Activated CD4-positive, alpha-beta T cell treated with anti-CD3 and anti-CD28 coated beads for 4 hours (primary cell): ENCODE results near the gene HTR3E.
"Not testable (repeated sequence)": the region's sequence is repeated elsewhere in the genome, so short reads cannot be mapped to it uniquely, and the experiment has no call there.

ENCODE experiments used
- DNase-seq, 2 donors: peaks; one replicate each; pipeline ENCODE4 v3.0.0-alpha.2; 2020

Gene HTR3E, protein sequence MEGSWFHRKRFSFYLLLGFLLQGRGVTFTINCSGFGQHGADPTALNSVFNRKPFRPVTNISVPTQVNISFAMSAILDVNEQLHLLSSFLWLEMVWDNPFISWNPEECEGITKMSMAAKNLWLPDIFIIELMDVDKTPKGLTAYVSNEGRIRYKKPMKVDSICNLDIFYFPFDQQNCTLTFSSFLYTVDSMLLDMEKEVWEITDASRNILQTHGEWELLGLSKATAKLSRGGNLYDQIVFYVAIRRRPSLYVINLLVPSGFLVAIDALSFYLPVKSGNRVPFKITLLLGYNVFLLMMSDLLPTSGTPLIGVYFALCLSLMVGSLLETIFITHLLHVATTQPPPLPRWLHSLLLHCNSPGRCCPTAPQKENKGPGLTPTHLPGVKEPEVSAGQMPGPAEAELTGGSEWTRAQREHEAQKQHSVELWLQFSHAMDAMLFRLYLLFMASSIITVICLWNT

DNA sequence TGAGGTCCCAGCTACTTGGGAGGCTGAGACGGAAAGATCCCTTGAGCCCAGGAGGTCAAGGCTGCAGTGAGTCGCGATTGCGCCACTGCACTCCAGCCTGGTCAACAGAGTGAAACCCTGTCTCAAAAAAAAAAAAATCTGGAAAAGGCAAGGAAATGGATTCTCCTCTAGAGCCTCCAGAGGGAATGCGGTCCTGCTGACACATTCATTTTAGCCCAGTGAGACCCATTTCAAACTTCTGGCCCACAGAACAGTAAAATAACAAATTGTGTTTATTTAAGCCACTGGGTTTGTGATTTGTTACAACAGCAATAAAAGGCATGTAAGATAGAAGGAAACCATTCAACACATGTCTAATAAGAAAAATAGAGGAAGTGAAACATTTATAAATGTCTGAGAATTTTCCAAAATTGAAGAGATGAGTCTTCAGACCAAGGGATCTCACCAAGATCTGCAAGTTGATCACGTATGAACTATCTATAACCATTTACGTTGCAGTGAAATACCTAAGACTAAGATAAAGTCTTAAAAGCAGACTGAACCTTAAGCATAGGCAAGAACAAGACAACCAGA lies at the start of gene HTR3E:
TSS of gene HTR3E (plus strand) at position 254 of the 573 bp plus-strand sequence. CDS start 466 bp downstream, outside the sequence.
- no peak for DNase-seq

DNA sequence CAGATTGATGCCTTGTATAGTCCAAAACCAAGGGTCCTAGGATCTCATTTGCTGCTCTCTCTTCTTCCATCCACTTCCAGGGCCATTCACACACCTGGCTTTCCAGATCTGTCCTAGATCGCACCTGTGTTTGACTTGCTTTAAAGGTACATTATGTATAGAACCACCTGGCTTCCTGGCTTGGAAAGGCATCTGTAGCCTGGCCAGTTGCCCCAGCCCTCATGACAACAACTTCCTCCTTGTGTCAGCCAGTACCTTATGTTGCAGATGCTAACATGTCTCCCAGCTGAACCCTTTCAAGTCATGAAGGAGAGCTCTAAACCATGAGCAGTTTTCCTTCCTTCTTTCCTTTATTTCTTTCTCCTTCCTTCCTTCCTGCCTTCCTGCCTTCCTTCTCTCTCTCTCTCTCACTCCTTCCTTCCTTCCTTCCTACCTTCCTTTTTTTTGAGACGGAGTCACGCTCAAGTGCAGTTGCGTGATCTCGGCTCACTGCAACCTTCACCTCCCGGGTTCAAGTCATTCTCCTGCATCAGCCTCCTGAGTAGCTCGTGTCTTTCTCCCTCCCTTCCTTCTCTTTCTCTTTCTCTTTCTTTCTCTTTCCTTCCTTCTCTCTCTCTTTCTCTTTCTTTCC lies 46.5 kb upstream of the HTR3E start:
- no peak for DNase-seq

DNA sequence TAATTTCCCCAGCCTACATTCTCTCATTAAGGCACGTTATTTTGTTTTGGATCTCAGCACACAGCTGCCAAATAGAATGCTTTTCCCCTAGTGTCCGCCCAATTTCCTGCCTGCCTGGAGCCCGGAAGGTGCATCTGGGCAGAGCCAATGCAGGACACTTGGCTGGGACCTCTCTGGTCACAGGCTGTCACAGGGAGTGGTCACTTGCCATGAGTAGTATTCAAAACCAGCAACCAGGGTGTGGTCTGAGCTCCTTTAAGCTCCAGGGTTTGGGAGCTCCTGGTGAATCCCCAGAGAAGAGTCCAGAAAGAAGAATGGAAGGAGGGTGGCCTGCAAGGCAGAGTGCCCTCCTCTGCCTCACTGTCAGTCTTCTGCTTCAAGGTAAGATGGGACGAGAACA lies 44.1 kb upstream of the HTR3E start, which contains the start of gene HTR3C:
TSS of gene HTR3C (plus strand) at position 281 of the 400 bp plus-strand sequence. CDS start at position 315, 34 bp downstream.
- no peak for DNase-seq

DNA sequence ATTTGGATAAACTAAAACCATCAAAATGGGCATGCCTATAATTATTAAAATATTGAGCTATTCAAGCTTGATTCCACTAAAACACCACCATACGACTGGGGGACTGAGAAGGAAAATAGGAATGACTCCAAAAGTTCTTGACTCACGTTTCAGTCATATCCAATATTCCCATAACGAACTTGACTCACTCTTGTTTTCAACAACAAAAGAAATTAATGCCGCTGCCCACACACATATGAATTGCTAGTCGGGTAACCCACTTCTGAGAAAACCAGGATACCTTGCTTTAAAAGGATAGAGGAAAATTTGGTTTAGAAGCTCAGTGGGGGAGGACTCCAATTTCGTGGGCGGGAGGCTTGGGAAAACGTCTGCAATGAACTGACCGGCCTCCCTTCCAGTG lies 38.8 kb upstream of the HTR3E start:
- DNase-seq = no peak

DNA sequence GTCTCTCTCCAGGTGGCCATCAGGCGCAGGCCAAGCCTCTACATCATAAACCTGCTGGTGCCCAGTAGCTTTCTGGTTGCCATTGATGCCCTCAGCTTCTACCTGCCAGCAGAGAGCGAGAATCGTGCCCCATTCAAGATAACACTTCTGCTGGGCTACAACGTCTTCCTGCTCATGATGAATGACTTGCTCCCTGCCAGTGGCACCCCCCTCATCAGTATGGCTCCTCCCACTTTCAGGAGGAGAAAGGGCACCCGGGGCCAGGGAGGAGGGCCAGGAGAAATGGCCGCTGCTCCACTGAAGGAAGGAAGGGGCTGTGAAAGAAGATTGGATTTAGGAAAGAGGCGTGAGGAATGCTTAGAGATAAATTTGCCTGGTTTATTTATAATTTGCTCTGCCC lies 37.4 kb upstream of the HTR3E start:
- no peak for DNase-seq

DNA sequence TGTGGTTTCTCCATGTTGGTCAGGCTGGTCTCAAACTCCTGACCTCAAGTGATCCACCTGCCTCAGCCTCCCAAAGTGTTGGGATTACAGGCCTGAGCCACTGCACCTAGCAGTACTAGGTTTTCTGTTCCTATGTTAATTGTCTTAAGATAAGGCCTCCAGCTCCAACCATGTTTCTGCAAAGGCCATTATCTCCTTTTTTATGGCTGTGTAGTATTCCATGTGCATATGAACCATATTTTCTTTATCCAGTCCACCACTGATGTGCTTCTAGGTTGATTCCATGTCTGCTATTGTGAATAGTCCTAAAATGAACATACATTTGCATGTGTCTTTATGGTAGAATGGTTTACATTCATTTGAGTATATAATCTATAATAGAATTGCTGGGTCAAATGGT lies 34.2 kb upstream of the HTR3E start:
- no peak for DNase-seq

DNA sequence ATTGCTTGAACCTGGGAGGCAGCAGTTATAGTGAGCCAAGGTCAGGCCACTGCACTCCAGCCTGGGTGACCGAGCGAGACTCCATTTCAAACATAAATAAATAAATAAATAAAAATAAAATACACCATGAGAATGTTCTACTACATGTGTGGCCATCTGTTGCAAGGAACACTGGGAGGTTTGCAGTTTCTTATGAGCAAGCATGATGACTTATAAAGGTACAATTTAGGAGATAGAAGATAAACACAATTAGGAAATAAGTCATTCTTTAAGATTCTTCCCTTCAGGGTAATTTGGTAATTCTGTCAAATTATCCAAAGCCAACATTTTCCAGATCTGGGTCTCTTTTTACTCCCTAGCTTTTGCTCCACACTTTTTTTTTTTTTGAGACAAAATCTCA lies 30.7 kb upstream of the HTR3E start:
- DNase-seq = no peak

DNA sequence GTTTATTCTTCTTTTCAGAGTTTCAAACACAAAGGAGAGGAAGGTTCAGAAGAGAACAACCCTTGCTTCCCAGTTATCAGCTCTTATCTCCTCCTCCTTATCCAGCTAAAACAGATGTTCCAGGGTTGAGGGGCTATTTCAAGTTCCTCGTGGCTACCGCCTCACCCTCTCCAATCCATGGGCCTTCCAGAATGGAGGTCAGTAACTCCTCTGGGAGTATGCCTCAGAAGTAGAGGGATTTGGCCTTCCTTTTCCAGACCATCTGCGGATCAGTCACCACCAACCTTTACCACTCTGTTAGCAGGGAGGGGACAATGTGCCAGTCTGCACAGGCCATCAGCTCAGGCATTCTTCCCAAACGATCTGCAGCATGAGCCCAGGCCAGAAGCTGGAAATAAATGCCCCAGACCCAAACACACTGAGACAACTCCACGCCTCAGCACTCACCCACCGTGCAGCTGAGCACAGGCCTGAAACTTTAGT lies 29.2 kb upstream of the HTR3E start:
- DNase-seq = no peak

DNA sequence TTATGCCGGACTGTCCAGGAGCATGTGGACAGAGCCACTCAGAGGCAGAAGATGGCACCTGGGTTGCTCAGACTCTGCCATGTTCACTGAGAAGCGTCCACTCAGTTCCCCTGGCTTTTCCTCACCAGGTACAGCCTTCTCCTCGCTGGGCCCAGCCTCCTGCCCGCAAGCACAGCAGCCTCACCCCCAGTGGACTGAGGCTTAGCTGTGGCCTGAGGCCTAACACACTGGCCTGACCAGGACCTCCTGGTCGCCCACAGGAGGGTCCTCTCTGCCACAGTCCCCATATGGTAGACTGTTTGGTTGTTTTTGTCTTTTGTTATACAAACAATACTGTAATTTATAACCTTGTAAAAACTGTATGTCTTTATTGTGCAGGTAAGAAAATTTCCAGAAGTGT lies 28.5 kb upstream of the HTR3E start:
- no peak for DNase-seq

DNA sequence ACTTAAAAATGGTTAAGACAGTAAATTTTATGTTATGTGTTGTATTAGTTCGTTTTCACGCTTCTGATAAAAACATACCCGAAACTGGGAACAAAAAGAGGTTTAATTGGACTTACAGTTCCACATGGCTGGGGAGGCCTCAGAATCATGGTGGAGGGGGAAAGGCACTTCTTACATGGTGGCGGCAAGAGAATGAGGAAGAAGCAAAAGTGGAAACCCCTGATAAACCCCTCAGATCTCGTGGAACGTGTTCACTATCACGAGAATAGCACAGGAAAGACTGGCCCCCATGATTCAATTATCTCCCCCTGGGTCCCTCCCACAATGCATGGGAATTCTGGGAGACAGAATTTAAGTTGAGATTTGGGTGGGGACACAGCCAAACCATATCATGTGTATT lies 25.7 kb upstream of the HTR3E start:
- DNase-seq = not testable (repeated sequence)

DNA sequence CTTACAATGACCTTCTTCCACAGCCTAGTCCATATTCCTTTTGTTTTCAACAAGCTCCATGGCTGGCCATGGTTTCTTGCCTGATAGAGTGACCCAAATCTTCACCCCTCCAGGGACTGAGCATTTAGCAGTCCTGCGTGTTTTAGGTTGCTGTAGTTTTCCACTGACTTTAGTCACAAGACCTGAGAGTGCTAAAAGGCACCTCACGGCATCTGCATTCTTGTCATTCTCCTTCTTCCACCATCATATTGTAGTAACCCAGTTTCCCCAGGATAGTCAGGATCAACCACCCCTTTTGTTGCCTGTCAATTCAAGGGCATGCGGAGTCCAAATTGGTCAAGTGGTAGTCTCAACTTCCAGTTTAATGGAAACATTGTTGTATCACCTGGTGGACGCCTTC lies 23.2 kb upstream of the HTR3E start:
- DNase-seq = no peak

DNA sequence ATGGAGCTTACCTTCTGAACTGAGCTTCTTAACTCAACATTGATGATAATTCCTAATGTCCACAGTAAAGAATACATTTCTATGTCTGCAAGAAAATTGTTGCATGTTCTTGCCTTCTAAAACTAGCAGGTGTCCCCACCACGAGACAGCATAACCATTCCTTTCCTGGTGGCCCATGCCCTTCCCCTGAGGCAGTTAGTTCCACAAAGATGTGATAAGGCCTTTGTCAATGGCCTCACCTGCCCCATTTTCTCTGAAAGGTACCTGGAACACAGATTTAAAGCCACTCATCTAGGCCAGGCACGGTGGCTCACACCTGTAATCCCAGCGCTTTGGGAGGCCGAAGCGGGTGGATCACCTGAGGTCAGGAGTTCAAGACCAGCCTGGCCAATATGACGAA lies 21.0 kb upstream of the HTR3E start:
- no peak for DNase-seq

DNA sequence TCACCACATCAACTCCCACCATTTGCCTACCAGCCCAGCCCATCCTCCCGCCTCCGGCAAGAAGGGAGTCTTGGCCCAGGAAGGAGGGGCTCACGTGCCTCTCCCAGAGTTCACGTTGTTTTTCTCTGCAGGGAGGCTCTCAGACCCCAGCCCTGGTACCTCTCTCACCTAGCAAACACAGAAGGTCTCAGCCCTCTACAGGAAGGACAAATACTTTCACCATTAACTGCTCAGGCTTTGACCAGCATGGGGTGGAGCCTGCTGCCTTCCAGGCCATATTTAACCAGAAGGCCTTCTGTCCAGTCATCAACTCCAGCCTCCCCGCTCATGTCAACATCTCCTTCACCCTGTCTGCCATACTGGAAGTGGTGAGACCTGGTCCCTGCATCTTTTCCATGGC lies 19.0 kb upstream of the HTR3E start:
- DNase-seq = no peak

DNA sequence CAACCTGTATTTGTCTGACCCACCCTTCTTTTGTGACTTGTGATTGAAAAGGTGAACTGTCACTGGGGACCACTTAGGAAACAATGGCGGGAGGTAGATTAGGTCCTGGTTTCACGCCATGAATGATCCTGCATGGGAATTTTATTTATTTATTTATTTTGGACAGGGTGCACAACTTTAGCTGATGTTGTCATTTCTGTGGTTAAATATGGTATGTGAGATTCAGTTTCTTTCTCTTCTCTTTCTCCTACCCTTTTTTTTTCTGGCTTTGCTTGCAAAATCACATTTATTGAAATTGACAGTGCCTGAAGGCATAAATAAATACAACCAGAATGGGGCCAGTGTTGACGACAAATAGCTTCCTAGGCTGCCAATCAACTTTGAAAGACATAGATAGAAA lies 18.0 kb upstream of the HTR3E start:
- no peak for DNase-seq

DNA sequence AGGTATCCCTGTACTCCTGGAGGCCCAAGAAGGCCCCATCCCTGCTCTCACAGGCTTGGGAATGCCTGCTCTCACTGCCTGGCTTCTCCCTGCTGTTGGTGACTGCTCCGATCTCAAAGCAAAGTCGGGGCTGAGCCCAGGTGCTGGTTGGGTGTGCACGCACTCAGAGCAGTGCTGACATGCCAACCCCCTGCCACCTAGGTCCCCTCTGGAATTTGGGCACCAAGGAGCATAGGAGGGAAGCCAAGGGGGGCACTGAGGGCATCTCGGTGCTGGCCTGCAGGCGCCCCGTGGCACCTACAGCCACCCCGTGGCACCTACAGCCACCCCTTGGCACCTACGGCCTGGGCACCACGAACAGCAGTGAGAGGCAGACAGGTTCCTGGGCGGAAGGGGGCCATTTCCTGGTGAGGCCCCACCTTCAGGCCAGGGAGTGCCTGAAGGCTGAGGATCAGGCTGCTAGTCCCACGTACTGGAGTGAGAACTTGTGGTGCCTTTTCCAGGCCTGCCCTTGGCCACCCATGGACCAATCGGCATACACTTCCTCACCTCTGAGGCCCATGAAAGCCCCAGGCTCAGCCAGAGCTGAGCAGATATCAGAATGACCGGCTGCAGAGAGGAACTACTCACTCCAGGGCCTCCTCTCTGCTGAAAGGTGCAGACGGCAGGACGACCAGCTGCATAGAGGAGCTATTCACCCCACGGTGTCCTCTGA lies 15.6 kb upstream of the HTR3E start:
- DNase-seq = no peak

DNA sequence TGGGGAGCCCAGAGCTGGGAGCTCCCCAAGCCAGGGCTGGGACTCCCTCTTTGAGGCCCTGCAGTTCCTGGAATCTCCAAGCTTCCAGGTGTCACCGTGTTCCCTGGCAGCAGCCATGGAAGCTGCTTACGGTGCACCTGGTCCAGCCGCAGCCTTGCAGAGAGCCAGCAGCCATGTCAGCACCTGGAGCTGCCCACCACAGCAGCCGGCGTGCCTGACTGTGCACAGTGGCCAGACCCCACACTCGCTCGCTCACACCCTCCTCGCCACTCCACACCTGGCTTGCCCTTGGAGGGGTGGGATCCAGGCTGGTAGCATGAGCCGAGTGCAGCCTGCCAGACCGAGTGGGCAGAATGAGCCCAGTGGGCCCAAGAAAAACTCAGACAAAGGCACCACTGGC lies 14.8 kb upstream of the HTR3E start:
- no peak for DNase-seq

DNA sequence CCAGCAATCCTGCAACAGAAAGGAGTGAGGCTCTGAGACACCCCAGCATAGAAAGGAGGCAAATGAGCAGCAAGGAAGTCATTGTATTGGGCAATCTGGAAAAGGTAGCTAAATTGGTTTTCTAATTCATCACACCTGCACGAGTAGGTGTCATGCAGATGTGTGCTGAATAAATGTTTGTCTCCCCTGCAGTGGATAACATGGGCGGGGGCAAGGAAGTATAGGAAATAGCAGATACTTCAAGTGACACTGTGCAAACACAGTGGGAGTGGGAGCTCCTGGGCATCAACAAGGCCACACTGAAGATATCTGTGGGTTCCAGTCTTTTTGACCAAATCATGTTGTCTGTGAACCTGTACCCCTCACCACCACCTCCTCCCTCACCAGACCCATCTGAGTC lies 14.4 kb upstream of the HTR3E start:
- DNase-seq = no peak

DNA sequence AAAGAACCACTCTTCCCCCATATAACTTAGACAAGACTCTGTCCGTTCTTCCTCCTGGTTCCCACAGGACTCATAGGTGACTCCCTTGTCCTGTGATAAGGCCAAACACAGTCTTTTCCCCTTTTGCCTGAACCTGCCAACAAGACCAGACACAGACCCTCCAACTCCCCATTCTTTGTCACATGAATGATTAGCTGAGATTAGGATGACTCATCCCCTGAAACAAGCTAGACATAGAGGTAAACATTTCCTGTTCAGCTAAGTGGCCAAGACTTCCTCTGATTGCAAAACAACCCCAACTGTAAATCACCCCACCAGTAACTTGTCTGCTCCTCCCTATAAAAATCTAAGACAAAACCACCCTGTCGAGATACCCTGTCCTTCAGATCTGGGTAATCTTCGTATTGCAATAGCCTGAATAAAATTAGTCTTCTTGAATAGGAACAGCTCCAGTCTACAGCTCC lies 11.4 kb upstream of the HTR3E start:
- DNase-seq = no peak

DNA sequence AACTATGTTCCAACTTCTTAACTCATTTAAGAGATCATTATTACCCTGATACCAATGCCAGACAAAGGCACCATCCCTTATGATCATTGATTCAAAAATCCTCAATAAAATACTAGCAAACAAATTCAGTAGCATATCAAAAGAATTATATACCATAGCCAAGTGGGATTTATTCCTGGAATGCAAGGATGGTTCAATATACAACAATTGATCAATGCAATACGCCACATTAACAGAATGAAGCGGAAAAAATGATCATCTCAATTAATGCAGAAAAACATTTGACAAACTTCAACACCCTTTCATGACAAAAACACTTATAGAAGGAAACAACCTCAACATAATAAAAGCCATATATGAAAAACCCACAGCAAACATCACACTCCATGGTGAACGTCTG lies 4.7 kb upstream of the HTR3E start:
- DNase-seq = no peak

DNA sequence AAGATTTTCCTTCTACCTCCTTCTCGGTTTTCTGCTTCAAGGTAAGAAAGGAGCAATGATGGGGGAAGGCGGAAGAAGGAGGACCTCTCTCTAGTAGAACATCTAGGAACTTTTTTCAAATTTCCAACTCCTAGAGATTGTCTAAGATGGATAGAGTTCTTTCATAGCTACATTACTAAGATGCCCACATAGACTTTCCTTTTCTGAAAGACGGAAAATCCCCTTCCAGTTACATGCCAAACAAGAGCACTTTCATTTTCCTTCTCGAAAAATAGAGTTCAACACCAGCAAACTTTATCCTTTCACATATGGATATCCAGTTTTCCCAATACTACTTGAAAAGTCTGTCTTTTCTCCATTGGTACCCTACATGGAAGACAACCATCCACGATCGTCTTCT lies 692 bp downstream of the HTR3E start:
- DNase-seq = no peak

DNA sequence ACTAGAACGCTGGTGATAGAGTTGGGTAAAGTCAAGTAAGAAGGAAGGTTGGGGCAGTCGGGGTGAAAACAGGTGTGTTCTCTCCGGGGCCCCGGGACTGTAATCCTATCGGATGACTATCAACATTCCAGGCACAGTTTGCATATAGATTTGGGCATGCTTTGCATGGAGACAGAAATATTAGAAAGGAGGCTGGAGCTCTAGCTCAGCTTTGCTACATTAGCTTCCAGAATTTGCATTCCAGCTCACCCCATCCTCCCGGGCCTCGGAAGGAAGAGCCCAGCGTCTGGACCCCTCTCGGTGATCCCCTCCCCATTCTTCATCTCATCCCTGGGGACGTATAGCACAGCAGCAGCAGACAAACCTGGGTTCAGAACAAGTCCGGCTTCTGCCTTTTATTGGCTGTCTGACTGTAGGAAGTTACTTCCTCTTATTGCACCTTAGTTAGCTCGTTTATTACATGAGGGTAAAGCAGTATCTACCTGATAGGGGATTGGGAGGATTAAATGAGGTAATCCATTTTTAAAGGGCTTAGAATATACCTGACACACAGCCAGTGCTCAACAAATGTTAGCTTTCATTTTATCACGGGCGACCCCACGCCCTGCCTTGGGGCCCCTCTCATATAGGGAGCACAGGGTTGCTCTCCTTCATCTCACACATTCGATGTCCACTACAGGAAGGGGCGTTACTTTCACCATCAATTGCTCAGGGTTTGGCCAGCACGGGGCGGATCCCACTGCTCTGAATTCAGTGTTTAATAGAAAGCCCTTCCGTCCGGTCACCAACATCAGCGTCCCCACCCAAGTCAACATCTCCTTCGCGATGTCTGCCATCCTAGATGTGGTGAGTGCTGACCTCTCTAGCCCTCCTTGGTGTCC lies 3.2 kb downstream of the HTR3E start:
- DNase-seq = no peak

DNA sequence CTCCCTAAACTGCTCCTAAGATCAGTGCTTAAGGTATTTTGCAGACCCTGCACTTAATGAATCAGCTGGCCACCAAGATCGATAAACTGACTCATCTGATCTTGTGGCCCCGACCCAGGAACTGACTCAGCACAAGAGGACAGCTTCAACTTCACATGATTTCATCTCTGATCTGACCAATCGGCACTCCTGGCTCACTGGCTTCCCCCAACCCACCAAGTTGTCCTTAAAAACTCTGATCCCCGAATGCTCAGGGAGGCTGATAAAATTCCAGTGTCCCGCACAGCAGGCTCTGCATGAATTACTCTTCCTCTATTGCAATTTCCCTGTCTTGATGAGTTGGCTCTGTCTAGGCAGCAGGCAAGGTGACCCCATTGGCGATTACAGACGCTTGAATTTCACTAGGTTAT lies 13.5 kb downstream of the HTR3E start:
- no peak for DNase-seq
